Left ventricle myocardium superior (tissue), 1 donor: ENCODE measurements around the gene GUCA2A. TPM values are rescaled to one million over a fixed set of nuclear protein-coding genes. Genes with fewer than 3 reads are reported as not detected.
A peak's percentile ranks its signal among the peaks of the same experiment; 100 is the strongest.

ENCODE experiments used
- ATAC-seq: fragments of 200-7000 bp; cut with Tn5 transposase; one replicate; pipeline ENCODE4 v1.9.1; 2020; ENCODE audit warnings: mild to moderate bottlenecking, moderate library complexity
- DNase-seq: peaks from one replicate; pipeline ENCODE4 v3.0.0-alpha.2; 2020
- intact Hi-C: fragments of 100-400 bp; cut with micrococcal nuclease; formaldehyde crosslinking; loops from one replicate; pipeline ENCODE4 v1.11.0; 2022
- total RNA-seq: library from RNA; stranded (reverse); fragmentation: NEBNext Ultra II Directional; extraction: Animal tissue kit (Norgen Biotek cat#: 25700); gene quantifications from one replicate; pipeline ENCODE4 v1.2.1, GENCODE V29; 2021
- donor health status: DM: no; HTN: yes; CAD: no; lungs with severe emphysema.

The GUCA2A gene
- total RNA-seq, 1 donor from 2014 or later = not detected

GRCh38 chr1:42179275-42179674, 14.7 kb upstream of the GUCA2A start:
- no peak for ATAC-seq
- intact Hi-C loops = loop anchor here (10.0 kb wide), 1 partner anchor 146 kb away; no protein-coding TSS in a partner anchor
- no peak for DNase-seq

DNA sequence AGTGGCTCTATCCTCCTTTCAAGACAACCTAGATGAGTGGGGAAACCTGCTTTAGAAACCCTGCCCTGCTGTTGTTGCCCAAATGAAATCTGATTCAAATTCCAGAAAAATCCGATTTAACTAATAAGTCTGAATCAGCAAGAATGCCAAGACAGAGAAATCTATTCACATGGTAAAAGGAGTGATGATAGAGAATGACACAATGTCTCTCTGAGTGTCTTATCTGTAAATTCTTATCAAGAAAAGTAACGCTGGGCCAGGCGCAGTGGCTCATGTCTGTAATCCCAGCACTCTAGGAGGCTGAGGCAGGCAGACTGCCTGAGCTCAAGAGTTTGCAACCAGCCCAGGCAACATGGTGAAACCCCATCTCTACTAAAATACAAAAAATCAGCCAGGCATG, 13.7 kb upstream of the GUCA2A start:
- intact Hi-C loops = loop anchor here (10.0 kb wide), 1 partner anchor 147 kb away; no protein-coding TSS in a partner anchor
- peak; percentile 22 for ATAC-seq
- DNase-seq = no peak

- intact Hi-C loops = loop anchor here (10.0 kb wide), 1 partner anchor 147 kb away; no protein-coding TSS in a partner anchor
- ATAC-seq (no peak), DNase-seq (peak; percentile 58)
Observed at GRCh38 chr1:42177541-42177981, 13.0 kb upstream of the GUCA2A start.

DNA sequence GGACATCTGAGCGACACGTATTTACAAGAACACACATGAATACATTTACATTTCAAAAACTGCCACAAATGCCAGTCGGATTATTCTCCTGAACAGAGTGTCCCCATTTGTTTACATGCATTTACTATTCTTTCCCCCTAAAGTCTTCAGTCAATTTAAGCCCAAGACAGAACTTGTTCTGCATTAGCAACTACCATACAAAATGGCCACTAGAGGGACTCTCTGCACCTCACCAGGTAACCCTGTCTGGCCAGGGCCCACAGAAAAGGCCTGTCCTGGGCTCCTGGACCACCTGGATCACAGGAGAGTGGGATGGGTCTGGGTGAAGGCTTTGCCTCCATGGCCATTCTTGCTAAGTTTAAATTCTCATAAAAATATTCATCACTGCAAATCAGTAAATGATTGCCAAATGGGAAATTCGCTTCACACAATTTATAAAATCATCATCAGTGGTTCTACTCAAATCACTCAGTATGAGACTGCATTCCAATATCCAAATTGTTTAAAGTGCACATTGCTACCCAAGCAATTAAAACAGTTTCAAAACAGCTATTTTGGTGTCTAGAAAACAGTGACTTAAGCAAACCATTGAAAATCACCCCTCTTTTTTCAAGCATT, 12.5 kb upstream of the GUCA2A start:
- DNase-seq = peak; percentile 44
- ATAC-seq = no peak
- intact Hi-C loops = loop anchor here (10.0 kb wide), 1 partner anchor 148 kb away; no protein-coding TSS in a partner anchor

DNA sequence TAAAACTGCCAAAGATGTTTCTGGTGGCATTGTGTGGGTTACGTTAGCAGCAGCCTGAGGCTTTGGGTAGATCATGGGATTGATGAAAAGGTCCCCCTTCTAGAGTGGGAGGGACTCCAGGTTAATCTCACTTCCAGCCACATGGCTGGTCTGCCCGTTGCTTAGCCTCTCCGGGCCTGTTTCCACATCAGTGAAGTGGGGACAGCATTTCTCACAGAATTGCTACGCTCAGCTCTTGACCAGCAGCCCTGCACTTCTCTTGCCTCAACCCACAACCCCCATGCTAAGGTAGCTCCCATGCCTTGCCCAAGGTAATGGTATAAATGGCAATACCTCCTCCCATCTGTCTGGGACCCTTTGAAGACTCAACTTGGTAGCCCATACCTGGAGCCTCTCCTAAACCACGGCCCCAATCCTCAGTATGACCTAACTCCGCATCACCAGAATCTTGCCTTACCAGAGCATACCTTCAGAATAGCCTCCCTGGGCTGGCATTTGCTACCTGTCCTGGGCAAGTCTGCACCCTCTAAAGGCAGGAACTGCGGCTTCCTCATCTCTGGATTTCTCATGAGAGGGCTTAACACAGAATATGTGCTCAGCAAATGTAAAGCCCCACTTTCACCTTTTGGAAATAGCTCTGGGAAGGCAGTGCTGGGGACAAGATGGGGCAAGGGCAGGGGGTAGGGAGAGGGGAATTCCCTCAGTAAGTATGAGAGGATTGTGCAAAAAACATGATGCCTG, 10.9 kb upstream of the GUCA2A start:
- ATAC-seq (no peak), DNase-seq (no peak)
- intact Hi-C loops = loop anchor here (10.0 kb wide), 1 partner anchor 149 kb away; no protein-coding TSS in a partner anchor

- ATAC-seq = no peak
- intact Hi-C loops = loop anchor here (10.0 kb wide), 1 partner anchor 151 kb away; no protein-coding TSS in a partner anchor
- DNase-seq = no peak
Observed at GRCh38 chr1:42173961-42174735, 9.6 kb upstream of the GUCA2A start.

GRCh38 chr1:42173155-42173933, 8.8 kb upstream of the GUCA2A start:
- ATAC-seq (peak; percentile 52), DNase-seq (peak; percentile 76)
- intact Hi-C loops = loop anchor here (10.0 kb wide), 1 partner anchor 151 kb away; no protein-coding TSS in a partner anchor

GRCh38 chr1:42172381-42173133, 8.0 kb upstream of the GUCA2A start:
- ATAC-seq (peak; percentile 87), DNase-seq (peak; percentile 81)
- intact Hi-C loops = loop anchor here (10.0 kb wide), 1 partner anchor 152 kb away; no protein-coding TSS in a partner anchor

GRCh38 chr1:42171679-42172266, 7.2 kb upstream of the GUCA2A start:
- DNase-seq (no peak), ATAC-seq (no peak)
- intact Hi-C loops = loop anchor here (10.0 kb wide), 1 partner anchor 153 kb away; no protein-coding TSS in a partner anchor

DNA sequence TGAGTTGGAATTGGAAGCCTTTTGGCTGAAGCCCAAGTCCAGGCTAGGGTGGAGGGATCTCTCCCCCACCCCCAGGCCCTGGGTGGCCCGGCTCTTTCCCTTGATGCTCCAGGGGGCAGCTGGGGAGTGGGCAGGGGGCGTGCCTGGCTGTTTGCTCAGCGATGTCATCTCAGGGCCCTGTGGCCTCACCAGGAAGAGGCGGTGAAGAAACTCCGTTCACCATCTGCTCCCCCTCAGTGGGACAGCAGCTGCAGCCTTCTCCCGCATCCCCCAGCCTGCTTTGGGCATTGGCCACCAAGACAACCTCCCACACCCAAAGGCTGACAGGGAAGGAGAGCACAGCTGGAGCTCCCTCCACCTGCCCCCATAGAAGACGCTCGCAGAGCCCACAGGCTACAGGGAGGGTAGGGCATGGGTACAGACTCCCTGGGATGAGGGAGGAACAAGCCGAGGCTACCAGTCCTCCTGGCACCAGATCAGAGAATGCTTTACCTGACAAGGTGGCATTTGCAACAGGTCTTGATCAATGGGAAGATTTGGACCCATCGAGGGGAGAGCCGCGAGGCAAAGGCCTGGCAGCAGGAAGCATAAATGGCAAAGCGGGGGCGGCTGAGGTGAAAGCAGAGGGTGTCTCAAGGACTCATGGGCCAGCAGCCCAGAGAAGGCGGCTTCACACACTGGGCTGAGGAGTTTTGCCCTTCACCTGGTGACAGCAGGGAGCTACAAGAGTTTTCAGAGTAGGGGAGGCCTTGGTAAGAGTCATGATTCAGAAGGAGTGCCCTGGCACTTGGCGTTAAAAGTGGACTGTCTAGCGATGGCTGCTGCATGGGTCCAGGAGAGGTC, 6.5 kb upstream of the GUCA2A start:
- DNase-seq = peak; percentile 51
- ATAC-seq = peak; percentile 6
- intact Hi-C loops = loop anchor here (10.0 kb wide), 1 partner anchor 154 kb away; no protein-coding TSS in a partner anchor

- no peak for ATAC-seq
- no peak for DNase-seq
- intact Hi-C loops = no loop called here
Observed at GRCh38 chr1:42168763-42169162, 4.2 kb upstream of the GUCA2A start.

DNA sequence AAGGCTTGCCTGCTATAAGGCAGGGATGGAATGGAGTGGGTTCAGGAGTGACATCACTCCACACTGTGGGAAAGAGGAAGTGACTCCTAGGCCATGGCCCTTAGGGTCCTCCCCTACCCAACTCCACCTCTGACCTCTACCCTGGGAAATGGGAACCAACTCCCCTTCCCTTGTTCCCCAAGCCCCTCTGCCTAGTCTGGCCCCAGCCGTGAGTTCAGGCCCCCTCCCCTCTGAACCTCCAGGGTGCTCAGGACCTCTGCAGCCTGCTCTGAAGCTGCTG, 3.8 kb upstream of the GUCA2A start:
- intact Hi-C loops = no loop called here
- DNase-seq (no peak), ATAC-seq (no peak)

- ATAC-seq (no peak), DNase-seq (no peak)
- intact Hi-C loops = no loop called here
Observed at GRCh38 chr1:42167611-42168390, 3.3 kb upstream of the GUCA2A start.

DNA sequence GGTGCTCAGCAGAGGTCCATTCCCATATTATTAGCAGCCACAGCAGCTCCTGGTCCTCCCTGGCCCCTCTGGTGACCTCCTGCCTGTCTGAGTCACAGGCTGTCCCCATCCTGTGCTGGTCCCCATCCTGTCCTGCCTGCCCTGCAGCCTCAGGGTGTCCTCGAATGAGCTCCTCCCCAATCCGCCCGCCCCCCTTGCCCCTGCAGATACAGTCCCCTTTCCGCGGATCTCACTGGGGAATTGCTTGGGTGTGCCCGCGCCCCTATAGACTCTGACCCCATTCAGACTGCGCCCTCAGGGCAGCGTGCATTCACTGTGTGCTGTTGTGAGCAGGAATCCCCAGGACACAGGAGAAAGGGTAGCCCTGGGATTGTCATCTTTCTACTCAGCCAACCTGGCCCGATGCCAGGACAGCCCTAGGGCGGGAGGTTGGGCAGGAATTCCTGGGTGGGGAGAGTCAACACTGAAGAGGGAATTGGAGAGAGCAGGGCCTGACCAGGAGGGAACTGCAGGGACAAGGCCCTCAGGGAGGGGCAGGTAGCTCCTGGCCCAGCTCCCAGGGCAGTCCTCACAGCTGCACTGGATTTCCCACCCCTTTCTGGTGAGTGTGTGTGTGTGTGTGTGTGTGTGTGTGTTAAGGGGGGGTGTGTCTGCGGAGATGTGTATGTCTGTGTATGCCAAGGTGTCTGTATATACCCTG, 1.1 kb upstream of the GUCA2A start:
- intact Hi-C loops = no loop called here
- DNase-seq (peak; percentile 81), ATAC-seq (peak; percentile 88)
